Embryonic facial prominence (tissue), 1 donor: ENCODE measurements around the gene CFAP57.

Experiments used
- DNase-seq: peaks from one replicate; pipeline ENCODE4 v3.0.0-alpha.2; 2016; ENCODE audit errors: extremely low spot score

CFAP57 gene

DNA sequence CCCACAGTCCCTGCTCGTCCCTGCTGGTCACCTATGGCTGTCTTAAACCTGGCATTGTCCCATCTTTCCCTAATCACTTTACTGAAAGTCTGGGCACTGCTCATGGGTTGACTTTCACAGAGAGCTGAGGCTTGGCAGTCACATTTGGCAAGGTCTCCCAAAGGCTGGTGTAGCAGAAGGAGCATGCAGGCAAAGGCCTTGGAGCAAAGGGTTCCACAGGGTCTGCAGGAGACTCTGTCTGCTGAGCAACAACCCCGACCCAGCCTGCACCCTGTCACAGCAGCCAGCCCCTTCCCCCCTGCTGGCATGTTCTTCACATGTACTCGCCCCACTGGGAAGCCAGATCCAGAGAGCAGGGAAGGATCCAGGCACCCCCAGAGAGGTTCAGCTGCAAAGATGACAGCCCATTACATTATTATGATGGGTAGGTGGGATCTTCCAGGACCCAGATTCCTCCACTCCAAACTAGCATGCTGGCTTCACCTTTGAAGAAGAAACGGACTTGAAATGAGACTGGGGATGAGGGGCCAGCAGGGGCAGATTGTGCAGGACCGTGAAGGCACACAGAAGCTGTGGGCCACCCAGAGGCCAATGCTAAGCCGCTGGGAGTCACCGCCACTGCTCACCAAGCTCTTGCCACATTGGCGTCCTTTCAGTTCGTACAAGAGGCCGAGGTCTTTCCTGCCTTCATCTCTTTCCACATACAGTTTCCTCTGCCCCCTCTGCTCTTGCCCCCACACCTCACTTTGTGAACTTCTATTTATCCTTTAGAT, 83.5 kb downstream of the CFAP57 start:
- no peak for DNase-seq

GRCh38 chr1:43256675-43257570, 84.8 kb downstream of the CFAP57 start:
- no peak for DNase-seq

GRCh38 chr1:43258370-43258769, 86.2 kb downstream of the CFAP57 start:
- no peak for DNase-seq

- DNase-seq = no peak
Observed at GRCh38 chr1:43265431-43265830, 93.3 kb downstream of the CFAP57 start.

DNA sequence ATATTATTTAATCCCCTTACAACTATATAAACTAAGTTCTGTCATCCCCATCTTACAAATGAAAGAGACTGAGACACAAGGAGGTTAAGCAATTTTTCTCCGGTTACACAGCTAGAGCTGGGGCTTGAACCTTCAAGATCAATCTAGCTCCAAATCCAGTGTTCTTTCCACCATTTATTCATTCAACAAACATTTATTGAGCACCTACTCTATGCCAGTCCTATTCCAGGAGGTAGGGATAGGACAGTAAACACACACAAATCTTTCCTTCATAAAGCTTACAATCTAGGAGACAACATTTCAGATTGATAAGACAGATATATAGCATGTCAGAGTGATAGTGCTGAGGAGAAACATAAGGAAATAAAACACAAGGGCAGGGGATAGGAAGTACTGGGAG, 94.8 kb downstream of the CFAP57 start:
- DNase-seq = no peak

GRCh38 chr1:43267291-43267805, 95.2 kb downstream of the CFAP57 start:
- DNase-seq = no peak

DNA sequence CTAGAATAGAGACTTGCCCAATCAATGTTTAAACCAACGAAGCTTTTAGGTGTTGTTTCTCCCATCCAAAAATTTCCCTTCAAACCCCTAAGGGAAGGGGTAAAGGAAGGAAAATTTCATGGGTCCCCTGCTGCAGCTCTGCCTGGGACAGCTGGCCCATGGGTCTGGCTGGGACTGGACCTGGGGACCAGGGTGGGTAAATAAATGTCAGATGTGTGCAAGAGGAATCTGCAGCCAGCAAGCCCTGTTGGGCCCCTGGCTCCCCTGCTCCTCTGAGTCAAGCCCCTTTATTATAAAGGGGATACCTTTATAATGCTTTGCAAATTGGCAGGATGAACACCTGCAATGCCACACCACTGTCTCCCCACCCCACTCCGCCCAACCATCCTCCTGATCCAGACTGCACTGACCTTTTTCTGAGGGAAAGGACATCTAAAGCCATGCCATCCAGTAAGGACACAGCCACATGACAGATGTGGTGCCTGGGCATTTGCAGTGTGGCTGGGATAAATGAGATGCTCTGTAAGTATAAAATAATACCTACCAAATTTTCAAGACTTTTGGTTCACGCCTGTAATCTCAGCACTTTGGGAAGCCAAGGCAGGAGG, 95.8 kb downstream of the CFAP57 start:
- DNase-seq = no peak

- no peak for DNase-seq
Observed at GRCh38 chr1:43269627-43270375, 97.7 kb downstream of the CFAP57 start, which contains the start of gene TMEM125. Gene TMEM125, plus strand, starts transcription at chr1:43269983. Its CDS starts 2,740 bp downstream, at chr1:43272723.

GRCh38 chr1:43270421-43271095, 98.4 kb downstream of the CFAP57 start:
- DNase-seq = no peak

DNA sequence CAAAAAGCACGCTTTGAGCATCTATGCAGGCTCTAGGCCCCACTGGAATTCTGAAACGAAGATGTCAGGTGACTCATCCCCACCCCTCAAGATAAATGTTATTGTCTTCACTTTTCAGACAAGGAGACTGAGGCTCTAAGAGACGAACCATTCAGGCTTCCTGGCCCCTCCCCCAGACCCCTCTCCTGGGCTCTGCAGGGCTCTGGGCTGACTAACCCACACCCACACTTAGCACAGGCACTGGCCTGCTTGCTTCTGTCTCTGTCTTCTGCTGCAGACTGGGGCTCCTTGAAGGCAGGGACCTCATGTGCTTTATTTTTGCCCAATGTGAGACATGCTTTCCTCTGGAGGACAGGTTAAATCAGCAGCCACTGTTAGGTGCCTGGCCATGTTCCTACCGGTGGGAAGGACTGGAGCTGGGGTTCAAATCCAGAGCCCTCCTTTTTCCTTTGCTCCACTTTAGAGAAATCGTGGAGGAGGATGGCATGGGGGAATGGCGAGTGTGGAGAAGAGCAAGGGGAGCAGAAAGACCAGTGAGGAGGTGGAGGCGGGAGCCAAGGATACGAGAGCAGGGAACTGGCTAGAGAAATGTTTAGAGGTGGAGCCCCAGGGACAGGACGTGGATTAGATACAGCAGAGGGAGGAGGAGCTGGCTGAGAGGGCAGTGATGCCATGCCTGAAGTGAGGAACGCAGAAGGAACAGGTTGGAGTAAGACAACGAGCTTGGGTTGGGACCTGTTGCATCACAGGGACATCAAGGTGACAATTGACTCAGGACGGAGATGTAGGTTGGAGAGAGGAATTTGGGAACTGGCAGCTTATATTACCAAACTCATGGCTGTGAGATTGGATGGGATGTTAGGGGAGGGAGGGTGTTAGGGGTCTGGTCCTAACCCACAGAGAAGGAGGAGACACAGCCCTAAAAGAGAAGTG, 99.3 kb downstream of the CFAP57 start:
- DNase-seq = no peak

- no peak for DNase-seq
Observed at GRCh38 chr1:43272161-43272560, 100.0 kb downstream of the CFAP57 start.

- no peak for DNase-seq
Observed at GRCh38 chr1:43272576-43273571, 100.7 kb downstream of the CFAP57 start.

DNA sequence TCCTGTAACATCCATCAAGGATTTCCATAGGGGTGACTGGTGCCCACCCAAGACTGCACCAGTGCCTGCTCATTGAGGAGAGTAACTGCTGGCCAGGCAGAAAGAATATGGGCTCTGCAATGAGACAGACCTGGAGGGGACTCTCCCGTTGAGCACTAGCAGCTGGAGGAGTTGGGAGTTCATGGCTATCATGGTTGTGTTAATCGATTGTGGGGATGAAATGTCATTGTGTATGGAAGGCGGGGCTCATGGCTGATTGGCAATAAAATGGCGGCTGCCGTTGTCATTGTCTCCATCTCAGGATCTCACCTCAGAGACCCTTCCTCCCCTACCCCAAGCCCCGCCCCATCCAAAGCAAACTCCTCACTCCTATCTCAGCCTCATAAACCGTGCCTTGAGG, 101.6 kb downstream of the CFAP57 start:
- no peak for DNase-seq

- DNase-seq = no peak
Observed at GRCh38 chr1:43274125-43274803, 102.1 kb downstream of the CFAP57 start.

- no peak for DNase-seq
Observed at GRCh38 chr1:43274804-43275180, 102.7 kb downstream of the CFAP57 start.

DNA sequence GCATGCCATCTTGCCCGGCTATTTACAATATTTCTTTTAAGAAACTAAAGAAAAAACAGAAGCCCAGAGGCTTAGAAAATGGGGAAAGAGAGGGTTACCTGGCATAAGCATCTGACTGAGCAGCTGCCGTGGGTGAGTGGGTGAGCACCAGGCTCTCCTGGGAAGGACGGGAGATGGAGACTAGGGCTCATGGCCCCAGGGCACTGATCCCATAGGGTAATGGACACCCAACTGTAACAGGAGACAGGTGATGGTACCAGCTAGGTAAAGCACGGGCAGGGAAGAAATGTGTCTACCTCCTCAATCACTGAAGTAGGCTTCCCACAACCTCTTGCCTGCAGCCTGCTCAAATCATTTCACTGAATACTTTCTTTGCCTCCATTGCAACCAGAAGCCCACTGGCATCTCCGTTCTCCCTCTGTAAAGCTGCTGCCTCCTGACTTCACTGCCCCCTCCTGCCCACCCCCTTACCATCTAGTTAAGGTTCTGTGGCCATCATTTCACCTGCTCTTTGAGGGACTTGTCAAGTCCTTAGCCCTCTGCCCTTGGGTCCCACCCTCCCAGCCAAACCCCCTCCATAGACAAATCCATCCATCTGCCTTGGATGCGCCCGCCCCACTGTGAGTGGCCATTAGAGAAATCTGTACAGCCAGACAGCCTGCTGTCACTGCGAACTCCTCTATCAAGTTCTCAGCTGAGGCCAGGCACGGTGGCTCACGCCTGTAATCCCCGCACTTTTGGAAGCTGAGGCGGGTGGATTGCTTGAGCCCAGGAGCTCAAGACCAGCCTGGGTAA, 103.9 kb downstream of the CFAP57 start:
- no peak for DNase-seq

- DNase-seq = no peak
Observed at GRCh38 chr1:43276673-43277072, 104.5 kb downstream of the CFAP57 start.
